LNCaP clone FGC (cell line): ENCODE data around the gene SPAG4.

Experiments used
- DNase-seq: peaks from one replicate; pipeline ENCODE4 v3.0.0-alpha.2; 2011; ENCODE audit warnings: low read depth
- H3K4me3 ChIP-seq: 2 replicates; pipeline ENCODE4 v1.5.1; 2011; ENCODE audit warnings: mild to moderate bottlenecking, low read depth, low read length, control low read depth
- CTCF ChIP-seq: IDR thresholded peaks from 2 replicates; pipeline ENCODE4 v1.5.1; 2012; ENCODE audit warnings: mild to moderate bottlenecking; ENCODE audit not compliant: control insufficient read depth, insufficient read depth; ENCODE audit errors: extremely low read depth

SPAG4 gene

GRCh38 chr20:35663516-35664465 lies 48.2 kb downstream of the SPAG4 start:
- no peak for TF ChIP-seq CTCF
- DNase-seq, result peak; percentile 38
- H3K4me3 ChIP-seq, result peak overlapping the region; percentile 81

- H3K4me3 ChIP-seq, result peak within 1 kb of the TSS; percentile 81
- peak; percentile 70 for DNase-seq
- no peak for TF ChIP-seq CTCF
Observed at GRCh38 chr20:35664466-35665206, 49.0 kb downstream of the SPAG4 start, which contains the start of the genes CPNE1 and RBM12. Gene CPNE1, minus strand, starts transcription at chr20:35664900. Its CDS starts 31,977 bp downstream, at chr20:35632923. Gene RBM12, minus strand, starts transcription at chr20:35664900. Its CDS starts 9,578 bp downstream, at chr20:35655322.

DNA sequence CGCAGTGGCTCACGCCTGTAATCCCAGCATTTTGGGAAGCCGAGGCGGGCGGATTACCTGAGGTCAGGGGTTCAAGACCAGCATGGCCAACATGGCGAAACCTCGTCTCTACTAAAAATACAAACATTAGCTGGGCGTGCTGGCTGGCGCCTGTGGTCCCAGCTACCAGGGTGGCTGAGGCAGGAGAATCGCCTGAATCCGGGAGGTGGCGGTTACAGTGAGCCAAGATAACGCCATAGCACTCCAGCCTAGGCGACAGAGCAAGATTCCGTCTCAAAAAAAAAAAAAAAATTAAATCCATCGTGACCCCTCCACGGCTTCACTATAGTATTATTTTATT lies 50.3 kb downstream of the SPAG4 start:
- TF ChIP-seq CTCF, result no peak
- no peak overlapping the region for H3K4me3 ChIP-seq
- no peak for DNase-seq

DNA sequence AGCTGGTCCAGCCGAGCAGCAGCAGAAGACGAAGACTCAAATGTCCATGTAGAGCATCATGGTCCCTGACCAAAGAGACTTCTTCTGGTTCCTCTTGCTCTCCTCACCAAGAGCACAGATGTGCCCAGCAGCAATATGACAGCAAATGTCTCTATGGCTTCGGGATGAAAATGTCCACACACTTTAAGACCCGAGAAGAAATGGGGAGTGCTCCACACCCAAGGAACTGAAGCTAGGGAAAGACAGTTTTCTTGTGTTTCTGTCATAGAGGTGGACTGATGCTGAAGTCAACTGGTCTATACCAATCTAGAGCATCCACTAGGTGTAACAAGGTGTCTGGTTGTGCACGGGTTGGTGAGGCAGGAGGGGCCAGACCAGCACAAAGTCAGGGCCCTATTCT lies 53.6 kb downstream of the SPAG4 start:
- no peak overlapping the region for H3K4me3 ChIP-seq
- no peak for DNase-seq
- no peak for TF ChIP-seq CTCF

GRCh38 chr20:35669681-35670080 lies 54.1 kb downstream of the SPAG4 start:
- no peak for TF ChIP-seq CTCF
- H3K4me3 ChIP-seq, result no peak overlapping the region
- DNase-seq, result no peak
